Tibial nerve (tissue), 4 donors: ENCODE measurements around the gene TBXAS1. TPM values are rescaled to one million over a fixed set of nuclear protein-coding genes. Genes with fewer than 3 reads are reported as not detected.

Source experiments
- DNase-seq, 2 donors: peaks; one replicate each; pipeline ENCODE4 v3.0.0-alpha.2; 2019; ENCODE audit warnings: low spot score in 2 of 2
- H3K27ac ChIP-seq, 4 donors: fragments of 200-600 bp; sonication (generic) in 3 of 4; one replicate each; pipeline ENCODE4 v1.5.1; 2017 to 2019; ENCODE audit warnings: mild to moderate bottlenecking in 1 of 4
- H3K27me3 ChIP-seq, 2 donors: fragments of 200-600 bp; sonication (generic) in 1 of 2; one replicate each; pipeline versions ENCODE4 v1.5.1 to v1.6.0; 2017 to 2019
- H3K36me3 ChIP-seq, 3 donors: fragments of 200-600 bp; sonication (generic); one replicate each; pipeline ENCODE4 v1.5.1; 2018 to 2019
- H3K4me1 ChIP-seq, 4 donors: fragments of 200-600 bp; sonication (generic) in 3 of 4; one replicate each; pipeline ENCODE4 v1.5.1; 2017 to 2019
- H3K4me3 ChIP-seq, 4 donors: fragments of 200-600 bp; sonication (generic) in 3 of 4; one replicate each; pipeline ENCODE4 v1.5.1; 2017 to 2019; ENCODE audit warnings: mild to moderate bottlenecking in 1 of 4, moderate library complexity in 1 of 4
- H3K9me3 ChIP-seq, 4 donors: fragments of 200-600 bp; sonication (generic) in 3 of 4; one replicate each; pipeline ENCODE4 v1.5.1; 2017 to 2019
- CTCF ChIP-seq, 5 experiments: fragments of 200-600 bp in 3 of 5; fragments of 450-650 bp in 2 of 5; sonication (generic) in 3 of 5; IDR thresholded peaks; one replicate each; pipeline ENCODE4 v1.5.1; 2016 to 2019; ENCODE audit warnings: antibody characterized with exemption in 5 of 5, mild to moderate bottlenecking in 3 of 5, moderate library complexity in 2 of 5
- EP300 ChIP-seq, 2 donors: sonication (generic); formaldehyde crosslinking; IDR thresholded peaks; one replicate each; pipeline ENCODE4 v1.6.1; 2017; ENCODE audit warnings: antibody characterized with exemption in 2 of 2, mild to moderate bottlenecking in 1 of 2
- POLR2A ChIP-seq, 2 donors: fragments of 450-650 bp; IDR thresholded peaks; one replicate each; pipeline ENCODE4 v1.6.1; 2017; ENCODE audit warnings: antibody characterized with exemption in 2 of 2, mild to moderate bottlenecking in 2 of 2, moderate library complexity in 2 of 2
- WGBS, 2 donors: methylation state at CpG; one replicate each; pipeline ENCODE4 v1.1.5; 2018; 5-methylcytosine and 5-hydroxymethylcytosine counted together
- total RNA-seq, 4 donors: library from RNA; depleted of rRNA; stranded (reverse); fragments of >200 nt; gene quantifications; one replicate each; pipeline ENCODE4 v1.1.0, GENCODE V29; 2016

Gene TBXAS1
- total RNA-seq, 4 donors from 2014 or later = 19.0 to 80.4 (median 30.5) TPM

- H3K4me1 ChIP-seq = peaks cover 0 to 5% (median 0%) of the 10 kb centered on the region in 4 donors
- DNase-seq = no peak
- no peaks in the 10 kb centered on the region for H3K36me3 ChIP-seq
- 65 to 70% methylated on average over 8 of the region's 8 CpGs for WGBS, 2 donors
- TF ChIP-seq EP300 (IDR thresholded peaks at IDR 0.05) = no peak
- TF ChIP-seq CTCF (IDR thresholded peaks at IDR 0.05) = no peak
- no peak for TF ChIP-seq POLR2A (IDR thresholded peaks at IDR 0.05)
- no peak overlapping the region for H3K4me3 ChIP-seq
- H3K27me3 ChIP-seq = no peaks in the 10 kb centered on the region
- H3K9me3 ChIP-seq = no peaks in the 10 kb centered on the region
- no peak overlapping the region for H3K27ac ChIP-seq
These were observed 42.3 kb downstream of the TBXAS1 start for GRCh38 chr7:139871331-139871730.

- TF ChIP-seq POLR2A (IDR thresholded peaks at IDR 0.05) (no peak), EP300 (IDR thresholded peaks at IDR 0.05) (no peak), CTCF (IDR thresholded peaks at IDR 0.05) (no peak)
- H3K4me1 ChIP-seq = peaks cover 0 to 5% (median 0%) of the 10 kb centered on the region in 4 donors
- no peaks in the 10 kb centered on the region for H3K36me3 ChIP-seq
- H3K4me3 ChIP-seq = no peak overlapping the region
- H3K27ac ChIP-seq = no peak overlapping the region
- DNase-seq = no peak
- WGBS, 2 donors = 42 to 52% methylated on average over 2 of the region's 2 CpGs
- no peaks in the 10 kb centered on the region for H3K27me3 ChIP-seq
- H3K9me3 ChIP-seq = no peaks in the 10 kb centered on the region
These were observed 42.8 kb downstream of the TBXAS1 start for GRCh38 chr7:139871820-139872219.

GRCh38 chr7:139873593-139874301, 44.7 kb downstream of the TBXAS1 start:
- no peak overlapping the region for H3K27ac ChIP-seq
- H3K4me1 ChIP-seq = peaks cover 0 to 5% (median 0%) of the 10 kb centered on the region in 4 donors
- H3K9me3 ChIP-seq = no peaks in the 10 kb centered on the region
- no peak overlapping the region for H3K4me3 ChIP-seq
- TF ChIP-seq POLR2A (IDR thresholded peaks at IDR 0.05) (no peak), EP300 (IDR thresholded peaks at IDR 0.05) (no peak), CTCF (IDR thresholded peaks at IDR 0.05) (no peak)
- H3K27me3 ChIP-seq = no peaks in the 10 kb centered on the region
- DNase-seq = no peak
- no peaks in the 10 kb centered on the region for H3K36me3 ChIP-seq
- 78 to 85% methylated on average over 8 of the region's 8 CpGs for WGBS, 2 donors

- 86 to 92% methylated on average over 9 of the region's 9 CpGs for WGBS, 2 donors
These were observed 45.2 kb downstream of the TBXAS1 start for GRCh38 chr7:139874302-139874629.

More at GRCh38 chr7:139874302-139874629, 45.2 kb downstream of the TBXAS1 start:
- no peaks in the 10 kb centered on the region for H3K9me3 ChIP-seq
- peaks cover 0 to 5% (median 0%) of the 10 kb centered on the region in 4 donors for H3K4me1 ChIP-seq
- TF ChIP-seq CTCF (IDR thresholded peaks at IDR 0.05) = no peak
- TF ChIP-seq POLR2A (IDR thresholded peaks at IDR 0.05) = no peak
- TF ChIP-seq EP300 (IDR thresholded peaks at IDR 0.05) = no peak
- H3K27me3 ChIP-seq = no peaks in the 10 kb centered on the region
- DNase-seq = no peak
- H3K27ac ChIP-seq = no peak overlapping the region
- no peak overlapping the region for H3K4me3 ChIP-seq
- H3K36me3 ChIP-seq = no peaks in the 10 kb centered on the region
